ENCODE data around the gene HOXD10.
A peak's percentile ranks its signal among the peaks of the same experiment; 100 is the strongest.

HOXD10 gene

DNA sequence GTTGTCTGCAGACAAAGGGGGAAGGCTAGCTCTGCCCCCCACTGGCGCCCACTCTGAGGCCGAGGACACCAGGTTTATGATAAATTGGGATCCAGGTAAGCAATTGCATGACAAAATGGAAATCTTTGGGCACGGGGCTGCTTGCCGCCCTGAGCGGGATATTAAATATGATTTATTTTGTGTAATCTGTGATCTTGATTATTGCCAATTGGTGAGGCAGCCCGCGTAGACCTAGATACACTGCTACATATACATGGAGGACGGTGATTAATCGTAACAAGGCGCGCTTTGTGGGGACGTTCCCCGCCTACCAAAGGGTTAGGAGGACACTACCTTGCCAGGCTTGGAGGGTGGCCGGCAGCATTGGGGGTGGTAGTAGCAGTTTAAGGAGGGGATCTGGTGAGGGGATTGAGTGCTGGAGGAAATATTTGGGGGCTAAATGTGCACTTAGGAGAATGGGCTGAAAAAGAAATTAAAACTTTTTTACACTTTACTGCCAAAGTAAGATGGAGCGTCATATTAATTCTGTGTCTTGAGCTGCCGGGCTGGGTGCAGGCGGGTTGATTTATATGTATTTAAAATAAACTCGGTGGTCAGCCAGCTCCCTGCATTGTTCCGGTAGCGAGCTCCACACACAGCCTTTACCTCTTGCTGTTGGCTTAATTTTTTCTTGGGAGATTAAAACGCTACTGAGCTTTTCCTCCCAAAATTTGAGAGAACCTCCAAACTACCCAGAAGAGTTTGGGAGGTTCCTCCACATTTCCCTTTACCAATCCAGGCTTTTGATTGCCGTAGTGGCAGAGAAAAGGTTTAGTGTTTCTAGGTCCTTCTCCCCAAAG, 44.6 kb downstream of the HOXD10 start:
- TF ChIP-seq, protein P1, sequence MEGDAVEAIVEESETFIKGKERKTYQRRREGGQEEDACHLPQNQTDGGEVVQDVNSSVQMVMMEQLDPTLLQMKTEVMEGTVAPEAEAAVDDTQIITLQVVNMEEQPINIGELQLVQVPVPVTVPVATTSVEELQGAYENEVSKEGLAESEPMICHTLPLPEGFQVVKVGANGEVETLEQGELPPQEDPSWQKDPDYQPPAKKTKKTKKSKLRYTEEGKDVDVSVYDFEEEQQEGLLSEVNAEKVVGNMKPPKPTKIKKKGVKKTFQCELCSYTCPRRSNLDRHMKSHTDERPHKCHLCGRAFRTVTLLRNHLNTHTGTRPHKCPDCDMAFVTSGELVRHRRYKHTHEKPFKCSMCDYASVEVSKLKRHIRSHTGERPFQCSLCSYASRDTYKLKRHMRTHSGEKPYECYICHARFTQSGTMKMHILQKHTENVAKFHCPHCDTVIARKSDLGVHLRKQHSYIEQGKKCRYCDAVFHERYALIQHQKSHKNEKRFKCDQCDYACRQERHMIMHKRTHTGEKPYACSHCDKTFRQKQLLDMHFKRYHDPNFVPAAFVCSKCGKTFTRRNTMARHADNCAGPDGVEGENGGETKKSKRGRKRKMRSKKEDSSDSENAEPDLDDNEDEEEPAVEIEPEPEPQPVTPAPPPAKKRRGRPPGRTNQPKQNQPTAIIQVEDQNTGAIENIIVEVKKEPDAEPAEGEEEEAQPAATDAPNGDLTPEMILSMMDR (conservative IDR thresholded peaks at IDR 0.05; ENCODE audit: control insufficient read depth, insufficient read depth, low read depth, low read length) = peak; percentile 34
- H3K4me3 ChIP-seq (ENCODE audit: control insufficient read depth, low read depth, low read length) = peak overlapping the region; percentile 20

DNA sequence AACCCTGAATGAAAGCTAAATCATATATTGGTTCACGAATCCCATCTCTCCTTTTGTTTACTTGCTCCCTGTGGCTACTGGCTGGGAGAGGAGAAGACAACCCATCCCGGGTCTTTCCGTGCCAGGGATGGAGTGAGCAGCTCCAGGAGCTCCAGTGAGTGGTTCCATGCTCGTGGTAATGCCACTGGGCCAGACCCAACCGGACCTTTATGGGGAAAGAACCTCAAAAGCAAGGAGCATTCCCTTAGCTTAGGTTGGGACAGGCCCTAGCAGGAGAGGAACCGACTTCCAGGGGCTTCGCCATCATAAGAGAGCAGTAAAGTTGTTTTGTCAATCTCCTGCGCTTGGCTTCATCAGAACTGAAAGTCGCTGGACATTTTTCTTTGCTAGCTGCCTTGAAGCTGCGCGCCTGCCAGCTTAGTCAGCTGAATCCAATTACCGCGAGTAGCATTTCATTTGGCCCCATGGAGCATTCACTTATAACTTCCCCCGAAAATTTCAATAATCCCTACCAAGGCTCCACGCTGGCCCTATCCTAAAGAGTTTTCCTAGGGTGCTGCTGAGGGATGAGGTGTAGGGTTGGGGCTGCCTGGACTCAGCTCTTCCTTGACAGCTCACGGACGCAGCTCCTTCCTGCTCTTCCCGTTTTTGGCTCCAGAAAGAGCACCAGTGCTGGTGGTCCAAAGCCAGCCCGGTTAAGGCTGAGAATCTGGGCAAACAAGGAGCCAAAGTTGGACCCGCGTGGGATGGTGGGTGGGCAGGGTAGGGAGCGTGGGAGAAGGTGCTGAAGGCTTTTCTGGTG, 45.4 kb downstream of the HOXD10 start:
- peak overlapping the region; percentile 32 for H3K4me3 ChIP-seq (ENCODE audit: control insufficient read depth, low read depth, low read length)
- TF ChIP-seq, protein P1 (conservative IDR thresholded peaks at IDR 0.05; ENCODE audit: control insufficient read depth, insufficient read depth, low read depth, low read length) = no peak
- DNase-seq (ENCODE audit: low read depth) = peak; percentile 71

More for the DNA sequence above, 44.6 kb downstream of the HOXD10 start:
- no peak for DNase-seq (ENCODE audit: low read depth)

DNA sequence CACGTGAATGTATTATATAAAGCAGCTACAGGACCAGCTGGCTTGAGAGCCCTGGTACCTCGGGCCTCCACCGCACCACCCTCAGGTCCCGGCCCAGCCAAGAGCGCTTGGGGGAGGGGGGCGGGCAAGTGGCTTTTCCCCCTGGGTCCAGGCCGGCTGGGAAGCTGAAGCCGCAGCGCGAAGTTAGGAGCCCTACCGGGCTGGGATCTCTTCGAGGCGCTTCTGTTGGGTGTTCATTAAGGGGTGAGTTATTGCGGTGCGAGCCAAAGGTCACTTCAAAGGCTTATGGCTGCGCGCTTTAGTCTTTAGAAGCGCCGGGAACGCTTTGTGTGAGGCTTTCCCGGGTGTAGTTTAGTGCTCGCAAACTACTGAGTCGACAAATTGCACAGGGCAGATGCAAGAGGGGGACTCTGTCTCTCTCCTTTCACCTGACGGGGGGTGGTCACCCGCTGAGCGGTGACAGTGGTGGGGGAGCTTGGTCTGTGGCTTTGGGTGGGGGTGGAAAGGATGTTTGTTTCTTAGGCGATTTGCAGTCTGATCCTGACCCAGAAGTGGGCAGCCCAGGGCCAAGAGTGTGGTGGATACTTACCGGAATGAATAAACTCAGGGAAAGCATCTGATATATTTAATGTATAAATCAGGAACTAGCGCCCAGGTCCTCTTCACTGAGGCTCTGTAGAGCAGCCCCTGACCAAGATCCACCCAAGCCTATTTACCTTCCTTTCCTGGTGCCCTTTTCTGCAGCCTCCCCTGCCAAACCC, 46.5 kb downstream of the HOXD10 start:
- no peak overlapping the region for H3K4me3 ChIP-seq (ENCODE audit: control insufficient read depth, low read depth, low read length)
- no peak for DNase-seq (ENCODE audit: low read depth)
- TF ChIP-seq, protein P1 (conservative IDR thresholded peaks at IDR 0.05; ENCODE audit: control insufficient read depth, insufficient read depth, low read depth, low read length) = no peak

DNA sequence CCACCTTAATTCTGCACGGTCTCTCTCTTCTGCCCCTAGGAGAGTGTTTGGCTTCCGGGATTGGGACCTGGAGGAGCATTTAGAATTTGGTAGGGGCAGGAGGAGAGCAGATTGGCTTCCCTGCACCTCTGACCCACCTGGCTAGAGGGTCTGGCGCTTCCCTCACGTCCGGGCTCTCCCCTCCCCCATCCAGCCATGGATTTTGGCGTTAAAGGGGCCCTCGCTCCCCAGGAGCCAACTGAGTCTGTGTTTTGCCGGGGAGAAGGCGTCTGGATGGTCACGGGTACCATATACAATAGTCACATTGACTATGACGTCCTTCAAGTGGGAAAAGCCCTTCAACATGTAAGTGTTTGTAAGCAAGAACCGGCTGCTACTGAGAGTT, 47.1 kb downstream of the HOXD10 start:
- no peak overlapping the region for H3K4me3 ChIP-seq (ENCODE audit: control insufficient read depth, low read depth, low read length)
- no peak for DNase-seq (ENCODE audit: low read depth)
- TF ChIP-seq, protein P1 (conservative IDR thresholded peaks at IDR 0.05; ENCODE audit: control insufficient read depth, insufficient read depth, low read depth, low read length) = no peak

DNA sequence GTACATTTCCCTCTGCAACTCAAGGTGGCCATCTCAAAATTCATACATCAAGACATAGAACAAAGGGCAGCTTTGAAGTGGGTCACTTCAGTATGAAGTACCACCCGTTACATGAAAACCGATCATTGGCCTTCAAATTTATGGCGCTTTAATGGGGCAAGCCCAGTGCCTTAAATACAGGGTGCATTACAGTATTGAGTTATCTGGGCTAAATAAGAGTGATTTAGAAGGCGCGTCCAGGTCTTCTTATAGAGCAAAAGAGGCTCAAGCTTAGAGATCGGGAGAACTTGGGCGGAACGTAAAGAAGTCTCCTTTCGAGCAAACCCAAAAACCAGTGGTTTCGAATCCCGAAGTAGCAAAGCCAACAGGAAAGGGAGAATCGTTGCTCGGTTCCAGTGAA, 47.6 kb downstream of the HOXD10 start:
- TF ChIP-seq, protein P1 (conservative IDR thresholded peaks at IDR 0.05; ENCODE audit: control insufficient read depth, insufficient read depth, low read depth, low read length) = no peak
- H3K4me3 ChIP-seq (ENCODE audit: control insufficient read depth, low read depth, low read length) = no peak overlapping the region

DNA sequence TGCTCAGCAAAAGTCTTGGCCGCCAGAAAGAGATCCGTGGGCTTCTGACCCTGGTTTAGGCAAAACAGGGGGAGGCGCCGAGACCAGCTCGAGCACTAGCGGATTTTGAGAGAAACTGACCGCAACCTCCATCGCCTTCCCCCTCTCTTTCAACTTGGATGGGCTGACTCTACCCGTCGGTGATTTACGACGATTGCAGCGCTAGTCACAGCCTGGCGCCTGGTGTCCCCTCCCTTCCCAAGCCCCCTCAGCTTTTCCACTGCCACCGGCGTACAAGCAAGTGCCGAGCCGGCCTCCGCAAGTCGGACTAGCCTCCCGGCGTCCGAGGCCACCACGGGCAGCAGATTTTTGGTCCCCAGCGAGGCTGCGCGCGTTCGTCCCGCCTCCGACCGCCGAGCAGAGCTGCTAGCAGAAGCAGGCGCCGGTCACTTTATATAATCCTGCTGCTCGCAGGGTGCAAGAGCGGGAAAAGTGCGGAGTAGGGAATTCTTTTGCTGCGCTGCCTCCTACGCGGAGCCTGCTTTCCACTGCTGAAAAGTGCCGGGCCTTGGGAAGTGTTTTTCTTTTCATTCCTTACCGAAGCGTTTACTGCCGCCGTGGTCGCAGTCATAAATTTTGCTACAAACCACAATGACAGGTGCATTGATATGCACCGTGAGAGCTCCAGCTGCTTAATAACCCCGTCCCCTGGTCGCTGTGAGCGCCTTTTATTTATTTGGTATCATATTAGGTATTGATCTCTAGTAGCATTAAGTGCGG, 48.2 kb downstream of the HOXD10 start:
- no peak for DNase-seq (ENCODE audit: low read depth)
- no peak overlapping the region for H3K4me3 ChIP-seq (ENCODE audit: control insufficient read depth, low read depth, low read length)
- TF ChIP-seq, protein P1 (conservative IDR thresholded peaks at IDR 0.05; ENCODE audit: control insufficient read depth, insufficient read depth, low read depth, low read length) = no peak

More for the DNA sequence above, 47.6 kb downstream of the HOXD10 start:
- DNase-seq (ENCODE audit: low read depth) = no peak
